ENCODE measurements around the gene DIP2B.
"Not testable (repeated sequence)": the region's sequence is repeated elsewhere in the genome, so short reads cannot be mapped to it uniquely, and the experiment has no call there.

The DIP2B gene

DNA sequence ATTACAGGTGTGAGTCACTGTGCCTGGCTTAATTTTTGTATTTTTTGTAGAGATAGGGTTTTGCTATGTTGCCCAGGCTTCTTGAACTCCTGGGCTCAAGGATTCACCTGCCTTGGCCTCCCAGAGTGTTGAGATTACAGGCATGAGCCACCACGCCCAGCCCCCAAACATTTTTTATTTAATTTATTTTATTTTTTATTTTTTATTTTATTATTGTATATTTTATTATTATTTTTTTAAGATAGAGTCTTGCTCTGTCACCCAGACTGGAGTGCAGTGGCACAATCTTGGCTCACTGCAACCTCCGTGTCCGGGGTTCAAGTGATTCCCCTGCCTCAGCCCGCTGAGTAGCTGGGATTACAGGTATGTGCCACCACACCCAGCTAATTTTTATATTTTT lies 17.0 kb downstream of the DIP2B start:
- H3K4me3 ChIP-seq (ENCODE audit: low read depth in 1 of 2, low read length in 2 of 2); H3K4me1 ChIP-seq (ENCODE audit: insufficient read depth, low read length); H3K9me3 ChIP-seq (ENCODE audit: low read length); H3K27me3 ChIP-seq (ENCODE audit: control insufficient read depth in 1 of 2, insufficient read depth in 2 of 2, low read length in 2 of 2); H3K27ac ChIP-seq (ENCODE audit: low read depth, low read length); H3K9ac ChIP-seq (ENCODE audit: low read length); H3K36me3 ChIP-seq (ENCODE audit: insufficient read depth, low read length): not testable (repeated sequence)

GRCh38 chr12:50523772-50524171 lies 19.0 kb downstream of the DIP2B start:
- Histone ChIP-seq H3K4me1 (ENCODE audit: insufficient read depth, low read length) (peaks cover 10% of the 10 kb centered on the region), H3K27ac (ENCODE audit: low read depth, low read length) (no peak overlapping the region), H3K36me3 (ENCODE audit: insufficient read depth, low read length) (no peaks in the 10 kb centered on the region), H3K4me3 (ENCODE audit: low read depth in 1 of 2, low read length in 2 of 2) (no peak overlapping the region), H3K27me3 (ENCODE audit: control insufficient read depth in 1 of 2, insufficient read depth in 2 of 2, low read length in 2 of 2) (no peaks in the 10 kb centered on the region), H3K9ac (ENCODE audit: low read length) (no peak overlapping the region), H3K9me3 (ENCODE audit: low read length) (no peaks in the 10 kb centered on the region)

- Histone ChIP-seq H3K4me1 (ENCODE audit: insufficient read depth, low read length) (peaks cover 10% of the 10 kb centered on the region), H3K36me3 (ENCODE audit: insufficient read depth, low read length) (no peaks in the 10 kb centered on the region), H3K9ac (ENCODE audit: low read length) (no peak overlapping the region), H3K27me3 (ENCODE audit: control insufficient read depth in 1 of 2, insufficient read depth in 2 of 2, low read length in 2 of 2) (no peaks in the 10 kb centered on the region), H3K4me3 (ENCODE audit: low read depth in 1 of 2, low read length in 2 of 2) (no peak overlapping the region), H3K9me3 (ENCODE audit: low read length) (no peaks in the 10 kb centered on the region), H3K27ac (ENCODE audit: low read depth, low read length) (no peak overlapping the region)
These were observed 19.8 kb downstream of the DIP2B start for GRCh38 chr12:50524621-50525020.

DNA sequence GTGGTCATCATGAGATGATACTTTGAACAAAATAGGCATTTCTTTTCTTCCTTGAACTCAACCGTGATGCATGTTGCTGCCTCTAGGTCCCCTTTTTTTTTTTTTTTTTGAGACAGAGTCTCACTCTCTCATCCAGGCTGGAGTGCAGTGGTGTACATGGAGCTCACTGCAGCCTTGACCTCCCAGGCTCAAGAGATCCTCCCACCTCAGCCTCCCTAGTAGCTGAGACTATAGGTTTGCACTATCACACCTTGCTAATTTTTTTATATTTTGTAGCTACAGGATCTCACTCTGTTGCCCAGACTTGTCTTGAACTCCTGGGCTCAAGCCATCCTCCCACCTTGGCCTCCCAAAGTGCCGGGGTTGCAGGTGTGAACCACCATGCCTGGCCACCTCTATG lies 20.6 kb downstream of the DIP2B start:
- Histone ChIP-seq H3K4me3 (ENCODE audit: low read depth in 1 of 2, low read length in 2 of 2) (no peak overlapping the region), H3K9ac (ENCODE audit: low read length) (no peak overlapping the region), H3K4me1 (ENCODE audit: insufficient read depth, low read length) (peaks cover 10% of the 10 kb centered on the region), H3K36me3 (ENCODE audit: insufficient read depth, low read length) (no peaks in the 10 kb centered on the region), H3K9me3 (ENCODE audit: low read length) (no peaks in the 10 kb centered on the region), H3K27me3 (ENCODE audit: control insufficient read depth in 1 of 2, insufficient read depth in 2 of 2, low read length in 2 of 2) (no peaks in the 10 kb centered on the region), H3K27ac (ENCODE audit: low read depth, low read length) (no peak overlapping the region)

DNA sequence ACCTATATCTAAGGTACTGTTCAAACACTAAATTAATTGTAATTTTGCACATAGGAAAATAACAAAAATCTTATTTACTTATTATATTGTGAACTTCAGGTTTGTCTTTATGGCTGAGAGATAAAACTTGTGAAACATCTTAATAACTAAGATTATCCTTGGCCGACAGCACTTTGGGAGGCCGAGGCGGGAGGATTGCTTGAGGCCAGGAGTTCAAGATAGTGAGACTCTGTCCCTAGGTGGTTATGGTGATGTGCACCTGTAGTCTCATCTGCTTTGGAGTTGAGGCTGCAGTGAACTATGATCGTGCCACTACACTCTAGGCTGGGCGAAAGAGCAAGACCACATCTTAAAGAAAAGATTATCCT lies 22.6 kb downstream of the DIP2B start:
- no peak overlapping the region for H3K27ac ChIP-seq (ENCODE audit: low read depth, low read length)
- no peak overlapping the region for H3K9ac ChIP-seq (ENCODE audit: low read length)
- H3K9me3 ChIP-seq (ENCODE audit: low read length), result no peaks in the 10 kb centered on the region
- H3K4me3 ChIP-seq (ENCODE audit: low read depth in 1 of 2, low read length in 2 of 2), result no peak overlapping the region
- no peaks in the 10 kb centered on the region for H3K36me3 ChIP-seq (ENCODE audit: insufficient read depth, low read length)
- peaks cover 10% of the 10 kb centered on the region for H3K4me1 ChIP-seq (ENCODE audit: insufficient read depth, low read length)
- H3K27me3 ChIP-seq (ENCODE audit: control insufficient read depth in 1 of 2, insufficient read depth in 2 of 2, low read length in 2 of 2), result no peaks in the 10 kb centered on the region

GRCh38 chr12:50528800-50529199 lies 24.0 kb downstream of the DIP2B start:
- no peaks in the 10 kb centered on the region for H3K36me3 ChIP-seq (ENCODE audit: insufficient read depth, low read length)
- no peak overlapping the region for H3K4me3 ChIP-seq (ENCODE audit: low read depth in 1 of 2, low read length in 2 of 2)
- no peaks in the 10 kb centered on the region for H3K27me3 ChIP-seq (ENCODE audit: control insufficient read depth in 1 of 2, insufficient read depth in 2 of 2, low read length in 2 of 2)
- H3K9ac ChIP-seq (ENCODE audit: low read length), result no peak overlapping the region
- peaks cover 19% of the 10 kb centered on the region for H3K4me1 ChIP-seq (ENCODE audit: insufficient read depth, low read length)
- H3K9me3 ChIP-seq (ENCODE audit: low read length), result no peaks in the 10 kb centered on the region
- H3K27ac ChIP-seq (ENCODE audit: low read depth, low read length), result no peak overlapping the region

DNA sequence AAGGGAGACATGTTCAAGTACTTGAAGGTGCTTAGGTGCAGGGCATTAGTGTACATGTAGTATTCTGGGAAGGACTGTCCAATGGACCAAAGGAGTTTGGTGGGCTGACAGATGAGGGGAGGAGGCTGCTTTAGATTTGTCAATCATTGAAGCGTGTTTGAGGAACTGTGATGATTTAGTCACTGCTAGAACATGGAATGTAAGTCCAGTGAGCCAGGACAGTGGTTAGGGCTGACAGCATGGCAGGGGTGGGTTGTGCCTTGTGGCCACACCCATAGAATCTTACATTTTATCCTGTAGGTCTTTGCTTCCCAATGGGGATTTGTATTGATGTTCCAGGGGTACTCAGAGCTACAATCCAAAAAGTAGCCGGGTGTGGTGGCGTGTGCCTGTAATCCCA lies 24.6 kb downstream of the DIP2B start:
- no peak overlapping the region for H3K27ac ChIP-seq (ENCODE audit: low read depth, low read length)
- H3K4me1 ChIP-seq (ENCODE audit: insufficient read depth, low read length), result peaks cover 19% of the 10 kb centered on the region

GRCh38 chr12:50530532-50530931 lies 25.7 kb downstream of the DIP2B start:
- Histone ChIP-seq H3K36me3 (ENCODE audit: insufficient read depth, low read length) (no peaks in the 10 kb centered on the region), H3K4me3 (ENCODE audit: low read depth in 1 of 2, low read length in 2 of 2) (no peak overlapping the region), H3K9ac (ENCODE audit: low read length) (no peak overlapping the region), H3K27ac (ENCODE audit: low read depth, low read length) (no peak overlapping the region), H3K4me1 (ENCODE audit: insufficient read depth, low read length) (peaks cover 19% of the 10 kb centered on the region), H3K9me3 (ENCODE audit: low read length) (no peaks in the 10 kb centered on the region), H3K27me3 (ENCODE audit: control insufficient read depth in 1 of 2, insufficient read depth in 2 of 2, low read length in 2 of 2) (no peaks in the 10 kb centered on the region)

More for the DNA sequence above, 24.6 kb downstream of the DIP2B start:
- H3K36me3 ChIP-seq (ENCODE audit: insufficient read depth, low read length), result no peaks in the 10 kb centered on the region
- no peaks in the 10 kb centered on the region for H3K27me3 ChIP-seq (ENCODE audit: control insufficient read depth in 1 of 2, insufficient read depth in 2 of 2, low read length in 2 of 2)
- no peak overlapping the region for H3K9ac ChIP-seq (ENCODE audit: low read length)
- H3K4me3 ChIP-seq (ENCODE audit: low read depth in 1 of 2, low read length in 2 of 2), result no peak overlapping the region
- H3K9me3 ChIP-seq (ENCODE audit: low read length), result no peaks in the 10 kb centered on the region

DNA sequence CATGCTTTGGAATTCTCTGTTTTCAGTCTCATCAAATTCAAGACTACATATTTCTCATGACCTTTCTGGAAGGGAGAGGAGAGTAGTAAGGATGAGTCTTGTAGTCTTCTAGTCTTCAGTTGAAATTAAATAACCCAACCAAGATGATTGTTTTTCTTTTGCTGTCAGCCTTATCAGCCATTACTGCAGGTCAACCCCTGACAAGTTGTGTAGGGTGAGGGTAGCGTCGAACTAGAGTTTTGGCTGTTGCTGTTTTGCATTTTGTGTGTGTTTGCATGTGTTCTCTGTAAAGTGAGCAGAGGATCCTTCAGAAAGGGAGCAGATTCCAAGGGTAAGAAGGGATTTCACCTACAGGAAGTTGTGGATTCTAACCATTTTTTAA lies 28.4 kb downstream of the DIP2B start:
- Histone ChIP-seq H3K27ac (ENCODE audit: low read depth, low read length) (no peak overlapping the region), H3K9me3 (ENCODE audit: low read length) (no peaks in the 10 kb centered on the region), H3K36me3 (ENCODE audit: insufficient read depth, low read length) (no peaks in the 10 kb centered on the region), H3K27me3 (ENCODE audit: control insufficient read depth in 1 of 2, insufficient read depth in 2 of 2, low read length in 2 of 2) (no peaks in the 10 kb centered on the region), H3K4me1 (ENCODE audit: insufficient read depth, low read length) (peaks cover 9% of the 10 kb centered on the region), H3K9ac (ENCODE audit: low read length) (no peak overlapping the region), H3K4me3 (ENCODE audit: low read depth in 1 of 2, low read length in 2 of 2) (no peak overlapping the region)

- Histone ChIP-seq H3K4me1 (ENCODE audit: insufficient read depth, low read length) (peaks cover 9% of the 10 kb centered on the region), H3K36me3 (ENCODE audit: insufficient read depth, low read length) (no peaks in the 10 kb centered on the region), H3K27me3 (ENCODE audit: control insufficient read depth in 1 of 2, insufficient read depth in 2 of 2, low read length in 2 of 2) (no peaks in the 10 kb centered on the region), H3K27ac (ENCODE audit: low read depth, low read length) (no peak overlapping the region), H3K9ac (ENCODE audit: low read length) (no peak overlapping the region), H3K4me3 (ENCODE audit: low read depth in 1 of 2, low read length in 2 of 2) (no peak overlapping the region), H3K9me3 (ENCODE audit: low read length) (no peaks in the 10 kb centered on the region)
These were observed 29.2 kb downstream of the DIP2B start for GRCh38 chr12:50533971-50534370.

- Histone ChIP-seq H3K27ac (ENCODE audit: low read depth, low read length) (no peak overlapping the region), H3K4me3 (ENCODE audit: low read depth in 1 of 2, low read length in 2 of 2) (no peak overlapping the region), H3K9ac (ENCODE audit: low read length) (no peak overlapping the region), H3K27me3 (ENCODE audit: control insufficient read depth in 1 of 2, insufficient read depth in 2 of 2, low read length in 2 of 2) (no peaks in the 10 kb centered on the region), H3K36me3 (ENCODE audit: insufficient read depth, low read length) (no peaks in the 10 kb centered on the region), H3K4me1 (ENCODE audit: insufficient read depth, low read length) (peaks cover 9% of the 10 kb centered on the region), H3K9me3 (ENCODE audit: low read length) (no peaks in the 10 kb centered on the region)
These were observed 32.2 kb downstream of the DIP2B start for GRCh38 chr12:50536831-50537537.

GRCh38 chr12:50537538-50537919 lies 32.7 kb downstream of the DIP2B start:
- Histone ChIP-seq H3K9ac (ENCODE audit: low read length) (no peak overlapping the region), H3K27me3 (ENCODE audit: control insufficient read depth in 1 of 2, insufficient read depth in 2 of 2, low read length in 2 of 2) (no peaks in the 10 kb centered on the region), H3K27ac (ENCODE audit: low read depth, low read length) (no peak overlapping the region), H3K9me3 (ENCODE audit: low read length) (no peaks in the 10 kb centered on the region), H3K4me3 (ENCODE audit: low read depth in 1 of 2, low read length in 2 of 2) (no peak overlapping the region), H3K4me1 (ENCODE audit: insufficient read depth, low read length) (peaks cover 9% of the 10 kb centered on the region), H3K36me3 (ENCODE audit: insufficient read depth, low read length) (no peaks in the 10 kb centered on the region)
